ENCODE data around the gene GALNT16. TPM values are rescaled to one million over a fixed set of nuclear protein-coding genes. Genes with fewer than 3 reads are reported as not detected.

GALNT16 gene
- polyA plus RNA-seq, 1 donor from 2014 or later: not detected

DNA sequence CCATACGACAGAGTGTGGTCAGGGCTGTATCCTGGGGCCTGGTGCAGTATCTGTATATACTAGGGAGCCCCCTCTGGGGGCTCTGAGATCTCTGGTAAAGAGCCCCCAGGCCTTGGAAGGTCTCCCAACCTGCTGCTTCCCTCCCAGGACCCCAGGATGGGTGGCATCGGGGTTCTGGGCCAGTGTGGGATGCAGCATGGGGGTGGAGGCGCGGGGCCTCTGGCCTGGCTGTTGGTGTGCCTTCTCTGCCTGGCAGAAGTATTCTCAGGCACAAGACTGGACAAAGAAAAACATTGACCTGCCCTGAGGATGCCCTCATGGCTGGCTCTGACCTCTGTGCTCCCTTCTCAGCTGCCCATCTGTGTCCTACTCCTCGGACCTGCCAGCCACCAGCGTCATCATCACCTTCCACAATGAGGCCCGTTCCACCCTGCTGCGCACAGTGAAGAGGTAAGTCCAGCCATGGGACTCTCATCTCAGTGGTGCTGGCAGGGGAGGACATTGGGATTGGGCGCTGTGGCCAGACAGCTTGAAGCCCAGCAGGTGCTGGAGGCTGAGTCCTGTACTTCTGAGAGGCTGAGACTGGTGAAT lies 64.5 kb downstream of the GALNT16 start:
- Mint-ChIP-seq H3K4me3 (peak overlapping the region in 1 of 4 donors; percentile 23), H3K27ac (no peak overlapping the region), H3K27me3 (peaks cover 7% of the 10 kb centered on the region), H3K9me3 (no peaks in the 10 kb centered on the region), H3K4me1 (no peaks in the 10 kb centered on the region), H3K36me3 (no peaks in the 10 kb centered on the region)

DNA sequence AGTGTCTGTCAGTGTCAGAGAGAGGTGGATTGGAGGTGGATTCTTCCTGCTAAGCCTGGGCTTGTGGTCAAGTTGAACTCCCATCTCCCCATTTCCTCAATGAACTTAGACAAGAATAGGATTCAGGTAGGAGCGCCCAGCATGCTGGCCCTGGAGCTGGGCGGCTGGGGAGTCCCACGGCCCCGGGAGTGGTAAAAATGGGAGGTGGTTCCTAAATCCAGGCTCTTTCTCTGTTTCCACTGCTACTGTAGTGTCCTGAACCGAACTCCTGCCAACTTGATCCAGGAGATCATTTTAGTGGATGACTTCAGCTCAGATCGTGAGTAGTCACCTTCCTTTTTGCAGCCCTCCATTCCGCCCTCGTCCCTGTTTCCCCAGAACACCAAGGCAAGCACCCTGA lies 65.1 kb downstream of the GALNT16 start:
- Mint-ChIP-seq H3K4me3 (no peak overlapping the region), H3K27ac (no peak overlapping the region), H3K36me3 (no peaks in the 10 kb centered on the region), H3K9me3 (no peaks in the 10 kb centered on the region), H3K27me3 (peaks cover 7% of the 10 kb centered on the region), H3K4me1 (no peaks in the 10 kb centered on the region)

DNA sequence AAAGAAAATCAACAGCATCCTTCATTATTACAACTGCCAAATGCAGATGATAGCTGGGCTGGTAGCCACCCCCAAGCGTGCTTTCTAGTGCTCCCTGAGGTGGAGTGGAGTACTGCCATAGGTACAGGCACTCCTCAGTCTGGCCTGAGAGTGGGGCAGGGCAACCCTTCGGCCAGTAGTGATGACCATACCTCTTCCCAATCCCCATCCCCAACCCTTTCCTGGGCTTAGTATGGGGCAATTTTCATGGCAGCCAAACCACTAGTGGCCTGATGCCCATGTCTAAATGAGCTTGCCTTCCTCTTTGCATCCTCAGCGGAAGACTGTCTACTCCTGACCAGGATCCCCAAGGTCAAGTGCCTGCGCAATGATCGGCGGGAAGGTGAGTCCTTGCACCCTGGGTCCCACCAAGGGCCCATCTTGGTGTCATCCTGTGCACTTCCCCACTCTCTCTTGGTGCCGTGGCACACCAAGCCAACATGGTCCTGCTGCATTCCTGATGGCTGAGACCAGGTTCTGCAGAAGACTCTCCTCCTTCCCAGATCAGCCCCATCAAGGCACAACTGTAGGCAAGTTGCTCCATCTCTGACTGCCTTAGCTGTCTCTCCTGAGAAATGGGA lies 65.8 kb downstream of the GALNT16 start:
- H3K4me1 Mint-ChIP-seq: no peaks in the 10 kb centered on the region
- H3K27me3 Mint-ChIP-seq: peaks cover 7% of the 10 kb centered on the region
- H3K4me3 Mint-ChIP-seq: no peak overlapping the region
- no peaks in the 10 kb centered on the region for H3K9me3 Mint-ChIP-seq
- no peaks in the 10 kb centered on the region for H3K36me3 Mint-ChIP-seq
- no peak overlapping the region for H3K27ac Mint-ChIP-seq

DNA sequence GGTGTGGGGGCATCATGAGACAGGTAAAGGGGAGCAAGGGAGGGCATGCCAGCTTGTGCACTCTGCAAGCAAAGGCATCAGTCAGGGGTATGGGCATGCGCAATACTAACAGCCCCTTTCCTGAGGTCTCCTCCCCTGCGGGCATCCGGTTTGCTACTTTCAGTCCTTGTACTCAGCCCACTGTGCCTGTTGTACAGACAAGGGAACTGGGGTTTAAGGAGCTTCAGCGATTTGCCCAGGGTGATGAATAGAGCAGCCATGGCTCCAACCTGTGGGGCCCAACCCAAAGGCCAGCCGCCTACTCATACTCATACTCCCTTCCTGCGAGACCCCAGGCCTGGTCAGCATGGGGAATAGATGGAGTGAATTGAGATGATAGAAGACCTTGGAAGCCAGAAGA lies 66.7 kb downstream of the GALNT16 start:
- Mint-ChIP-seq H3K27ac (no peak overlapping the region), H3K4me3 (no peak overlapping the region), H3K4me1 (no peaks in the 10 kb centered on the region), H3K36me3 (no peaks in the 10 kb centered on the region), H3K27me3 (peaks cover 7% of the 10 kb centered on the region), H3K9me3 (no peaks in the 10 kb centered on the region)

DNA sequence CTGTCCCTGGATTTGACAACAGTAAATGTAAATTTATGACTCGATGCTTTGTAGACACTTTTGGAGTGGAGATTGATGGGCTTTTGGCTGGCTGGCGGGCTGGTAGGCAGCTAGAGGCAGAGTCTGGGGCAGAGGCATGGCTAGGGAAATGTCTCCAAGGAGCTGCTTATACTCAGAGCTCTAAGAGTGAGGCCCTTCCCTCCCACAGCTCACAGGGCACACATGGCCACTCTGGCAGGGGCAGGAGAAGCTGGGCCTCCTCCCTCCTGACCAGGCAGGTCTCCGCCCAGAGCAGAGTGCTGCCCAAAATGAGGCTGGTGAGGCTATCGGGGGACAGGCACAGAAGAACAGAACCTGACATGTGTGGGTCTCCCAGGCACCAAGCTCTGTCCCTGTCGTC lies 67.5 kb downstream of the GALNT16 start:
- Mint-ChIP-seq H3K27me3 (peaks cover 7% of the 10 kb centered on the region), H3K9me3 (no peaks in the 10 kb centered on the region), H3K27ac (no peak overlapping the region), H3K36me3 (no peaks in the 10 kb centered on the region), H3K4me1 (no peaks in the 10 kb centered on the region), H3K4me3 (no peak overlapping the region)

- no peak overlapping the region for H3K4me3 Mint-ChIP-seq
- no peaks in the 10 kb centered on the region for H3K4me1 Mint-ChIP-seq
- H3K27ac Mint-ChIP-seq: no peak overlapping the region
- H3K36me3 Mint-ChIP-seq: no peaks in the 10 kb centered on the region
- H3K9me3 Mint-ChIP-seq: no peaks in the 10 kb centered on the region
- H3K27me3 Mint-ChIP-seq: peaks cover 7% of the 10 kb centered on the region
These were observed 68.4 kb downstream of the GALNT16 start for GRCh38 chr14:69328317-69328716.

- H3K27me3 Mint-ChIP-seq: peaks cover 7% of the 10 kb centered on the region
- H3K4me3 Mint-ChIP-seq: no peak overlapping the region
- H3K9me3 Mint-ChIP-seq: no peaks in the 10 kb centered on the region
- no peak overlapping the region for H3K27ac Mint-ChIP-seq
- H3K4me1 Mint-ChIP-seq: no peaks in the 10 kb centered on the region
- H3K36me3 Mint-ChIP-seq: no peaks in the 10 kb centered on the region
These were observed 68.8 kb downstream of the GALNT16 start for GRCh38 chr14:69328765-69329164.

- Mint-ChIP-seq H3K4me3 (no peak overlapping the region), H3K27me3 (peaks cover 9% of the 10 kb centered on the region), H3K36me3 (no peaks in the 10 kb centered on the region), H3K4me1 (no peaks in the 10 kb centered on the region), H3K9me3 (no peaks in the 10 kb centered on the region), H3K27ac (no peak overlapping the region)
These were observed 71.2 kb downstream of the GALNT16 start for GRCh38 chr14:69331206-69331605.

GRCh38 chr14:69332782-69333395 lies 72.9 kb downstream of the GALNT16 start:
- Mint-ChIP-seq H3K27ac (no peak overlapping the region), H3K4me3 (no peak overlapping the region), H3K27me3 (peaks cover 14% of the 10 kb centered on the region), H3K36me3 (no peaks in the 10 kb centered on the region), H3K4me1 (peaks cover 0 to 4% (median 2%) of the 10 kb centered on the region in 3 donors), H3K9me3 (no peaks in the 10 kb centered on the region)

GRCh38 chr14:69333791-69334337 lies 73.9 kb downstream of the GALNT16 start:
- H3K36me3 Mint-ChIP-seq: no peaks in the 10 kb centered on the region
- peaks cover 0 to 4% (median 2%) of the 10 kb centered on the region in 3 donors for H3K4me1 Mint-ChIP-seq
- peaks cover 18% of the 10 kb centered on the region for H3K27me3 Mint-ChIP-seq
- no peak overlapping the region for H3K4me3 Mint-ChIP-seq
- no peaks in the 10 kb centered on the region for H3K9me3 Mint-ChIP-seq
- H3K27ac Mint-ChIP-seq: no peak overlapping the region

GRCh38 chr14:69334576-69334975 lies 74.6 kb downstream of the GALNT16 start:
- no peaks in the 10 kb centered on the region for H3K36me3 Mint-ChIP-seq
- H3K9me3 Mint-ChIP-seq: no peaks in the 10 kb centered on the region
- H3K27ac Mint-ChIP-seq: no peak overlapping the region
- H3K4me3 Mint-ChIP-seq: no peak overlapping the region
- H3K27me3 Mint-ChIP-seq: peaks cover 20% of the 10 kb centered on the region
- H3K4me1 Mint-ChIP-seq: peaks cover 0 to 4% (median 2%) of the 10 kb centered on the region in 3 donors

- Mint-ChIP-seq H3K4me3 (no peak overlapping the region), H3K27ac (peak overlapping the region in 1 of 3 donors; percentile 16), H3K9me3 (no peaks in the 10 kb centered on the region), H3K36me3 (no peaks in the 10 kb centered on the region), H3K27me3 (peaks cover 21% of the 10 kb centered on the region), H3K4me1 (peaks cover 0 to 4% (median 2%) of the 10 kb centered on the region in 3 donors)
These were observed 75.4 kb downstream of the GALNT16 start for GRCh38 chr14:69335371-69335771.

DNA sequence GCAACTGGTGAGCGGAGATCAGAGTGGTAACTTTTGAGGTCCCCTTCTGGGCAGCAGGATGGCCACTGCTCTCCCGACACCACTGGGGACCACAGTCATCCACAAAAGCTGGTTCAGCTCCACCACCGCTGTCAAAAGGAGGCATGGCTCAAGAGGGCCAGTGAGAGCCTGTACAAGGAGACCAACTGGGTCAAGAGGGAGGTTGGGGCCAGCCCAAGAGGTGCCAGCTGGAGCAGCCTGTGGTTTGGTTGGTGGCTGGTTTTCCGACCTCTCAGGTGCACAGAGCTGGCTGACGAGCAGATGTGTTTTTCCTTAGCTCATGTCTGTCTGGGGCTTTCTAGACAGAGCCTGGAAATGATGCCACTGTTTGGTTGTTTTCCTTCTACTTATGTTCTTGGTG lies 78.0 kb downstream of the GALNT16 start:
- Mint-ChIP-seq H3K27me3 (peaks cover 32% of the 10 kb centered on the region), H3K36me3 (no peaks in the 10 kb centered on the region), H3K27ac (no peak overlapping the region), H3K4me1 (peaks cover 0 to 4% (median 2%) of the 10 kb centered on the region in 3 donors), H3K4me3 (no peak overlapping the region), H3K9me3 (no peaks in the 10 kb centered on the region)

DNA sequence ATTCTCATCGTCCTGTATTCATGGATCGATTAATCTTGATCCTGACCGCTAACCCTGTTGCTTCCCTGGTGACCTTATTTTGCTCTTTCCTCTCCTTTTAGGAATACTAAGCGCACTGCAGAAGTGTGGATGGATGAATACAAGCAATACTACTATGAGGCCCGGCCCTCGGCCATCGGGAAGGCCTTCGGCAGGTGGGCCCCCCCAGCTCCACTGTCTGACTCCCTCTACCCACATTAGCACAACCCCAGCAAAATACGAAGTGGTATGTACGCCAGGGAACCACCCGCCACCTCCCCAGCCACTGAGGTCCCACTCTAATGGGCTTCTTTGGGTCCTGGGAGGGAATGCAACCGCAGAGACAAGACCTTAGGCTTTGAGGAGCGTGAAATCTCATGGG lies 79.5 kb downstream of the GALNT16 start:
- Mint-ChIP-seq H3K4me3 (no peak overlapping the region), H3K27me3 (peaks cover 29% of the 10 kb centered on the region), H3K36me3 (no peaks in the 10 kb centered on the region), H3K27ac (no peak overlapping the region), H3K9me3 (no peaks in the 10 kb centered on the region), H3K4me1 (peaks cover 0 to 4% (median 2%) of the 10 kb centered on the region in 3 donors)

DNA sequence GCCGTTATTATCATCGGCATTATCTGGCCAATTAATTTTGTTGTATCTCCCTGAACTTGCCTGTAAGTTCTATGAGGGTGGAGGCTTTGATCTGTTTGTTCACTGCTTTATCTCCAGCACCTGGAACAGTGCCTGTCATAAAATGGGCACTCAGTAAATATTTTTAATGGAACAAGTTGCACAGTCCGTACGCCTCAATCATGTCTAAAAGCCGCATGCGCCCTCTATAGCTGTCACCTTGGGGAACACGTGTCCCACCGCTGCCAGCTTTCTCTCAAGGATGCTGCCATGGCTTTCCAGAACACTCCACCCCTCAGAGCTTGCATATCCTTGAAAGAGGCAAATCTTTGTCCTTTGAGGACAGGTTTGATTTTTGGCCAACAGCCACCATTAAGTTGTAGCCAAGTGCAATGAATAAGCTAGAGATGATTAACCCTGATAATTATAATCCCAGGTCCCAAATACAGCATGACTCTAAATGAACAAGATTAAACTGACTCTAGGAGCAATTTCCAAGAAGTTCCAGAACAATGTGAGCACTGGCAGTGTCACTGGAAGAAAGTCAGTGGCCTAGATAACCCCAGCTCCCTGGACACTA lies 83.1 kb downstream of the GALNT16 start:
- H3K4me1 Mint-ChIP-seq: peaks cover 0 to 2% (median 0%) of the 10 kb centered on the region in 3 donors
- peaks cover 19% of the 10 kb centered on the region for H3K27me3 Mint-ChIP-seq
- H3K4me3 Mint-ChIP-seq: no peak overlapping the region
- no peaks in the 10 kb centered on the region for H3K9me3 Mint-ChIP-seq
- H3K36me3 Mint-ChIP-seq: no peaks in the 10 kb centered on the region
- no peak overlapping the region for H3K27ac Mint-ChIP-seq
